GM21360 (cell line): ENCODE data around the gene ADSS1.

Source experiments
- ATAC-seq: cut with Tn5 transposase; IDR thresholded peaks from one replicate; pipeline ENCODE4 v1.9.1; 2021; ENCODE audit warnings: mild to moderate bottlenecking, moderate library complexity; ENCODE audit not compliant: unreplicated experiment

Gene ADSS1

GRCh38 chr14:104697892-104698583 is 26.0 kb upstream of the ADSS1 start:
- ATAC-seq = no peak

GRCh38 chr14:104698688-104699425 is 25.2 kb upstream of the ADSS1 start:
- no peak for ATAC-seq

- no peak for ATAC-seq
Observed at GRCh38 chr14:104699426-104699748, 24.6 kb upstream of the ADSS1 start.

GRCh38 chr14:104700225-104700651 is 23.8 kb upstream of the ADSS1 start:
- no peak for ATAC-seq

- ATAC-seq = no peak
Observed at GRCh38 chr14:104700747-104701217, 23.2 kb upstream of the ADSS1 start.

- ATAC-seq = no peak
Observed at GRCh38 chr14:104701383-104702076, 22.5 kb upstream of the ADSS1 start.

GRCh38 chr14:104702106-104702505 is 21.9 kb upstream of the ADSS1 start:
- ATAC-seq = no peak

- ATAC-seq = no peak
Observed at GRCh38 chr14:104702673-104703072, 21.4 kb upstream of the ADSS1 start.

- no peak for ATAC-seq
Observed at GRCh38 chr14:104703269-104703668, 20.8 kb upstream of the ADSS1 start.

GRCh38 chr14:104704252-104704651 is 19.8 kb upstream of the ADSS1 start:
- no peak for ATAC-seq

GRCh38 chr14:104705340-104706047 is 18.5 kb upstream of the ADSS1 start:
- ATAC-seq = no peak

GRCh38 chr14:104706733-104707607 is 17.1 kb upstream of the ADSS1 start:
- no peak for ATAC-seq

- no peak for ATAC-seq
Observed at GRCh38 chr14:104707608-104708595, 16.1 kb upstream of the ADSS1 start.

GRCh38 chr14:104708606-104709268 is 15.3 kb upstream of the ADSS1 start:
- ATAC-seq = peak; percentile 60

GRCh38 chr14:104709387-104710039 is 14.5 kb upstream of the ADSS1 start:
- ATAC-seq = no peak

GRCh38 chr14:104710071-104710735 is 13.8 kb upstream of the ADSS1 start:
- no peak for ATAC-seq
